ENCODE measurements around the gene CSNK1D.

CSNK1D gene

GRCh38 chr17:82222816-82223215 lies 50.7 kb downstream of the CSNK1D start:
- TF ChIP-seq, protein P1, sequence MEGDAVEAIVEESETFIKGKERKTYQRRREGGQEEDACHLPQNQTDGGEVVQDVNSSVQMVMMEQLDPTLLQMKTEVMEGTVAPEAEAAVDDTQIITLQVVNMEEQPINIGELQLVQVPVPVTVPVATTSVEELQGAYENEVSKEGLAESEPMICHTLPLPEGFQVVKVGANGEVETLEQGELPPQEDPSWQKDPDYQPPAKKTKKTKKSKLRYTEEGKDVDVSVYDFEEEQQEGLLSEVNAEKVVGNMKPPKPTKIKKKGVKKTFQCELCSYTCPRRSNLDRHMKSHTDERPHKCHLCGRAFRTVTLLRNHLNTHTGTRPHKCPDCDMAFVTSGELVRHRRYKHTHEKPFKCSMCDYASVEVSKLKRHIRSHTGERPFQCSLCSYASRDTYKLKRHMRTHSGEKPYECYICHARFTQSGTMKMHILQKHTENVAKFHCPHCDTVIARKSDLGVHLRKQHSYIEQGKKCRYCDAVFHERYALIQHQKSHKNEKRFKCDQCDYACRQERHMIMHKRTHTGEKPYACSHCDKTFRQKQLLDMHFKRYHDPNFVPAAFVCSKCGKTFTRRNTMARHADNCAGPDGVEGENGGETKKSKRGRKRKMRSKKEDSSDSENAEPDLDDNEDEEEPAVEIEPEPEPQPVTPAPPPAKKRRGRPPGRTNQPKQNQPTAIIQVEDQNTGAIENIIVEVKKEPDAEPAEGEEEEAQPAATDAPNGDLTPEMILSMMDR (IDR thresholded peaks at IDR 0.05; ENCODE audit: low read depth, low read length) = no peak
- no peak for DNase-seq (ENCODE audit: low read depth, low spot score)
- in situ Hi-C loops (cut with HindIII; ENCODE audit: low sequenced_read_pairs) = no loop called here
- H3K4me3 ChIP-seq (ENCODE audit: low read depth, low read length) = no peak overlapping the region

GRCh38 chr17:82221341-82221902 lies 52.1 kb downstream of the CSNK1D start:
- TF ChIP-seq, protein P1 (IDR thresholded peaks at IDR 0.05; ENCODE audit: low read depth, low read length) = no peak
- no peak for DNase-seq (ENCODE audit: low read depth, low spot score)
- in situ Hi-C loops (cut with HindIII; ENCODE audit: low sequenced_read_pairs) = no loop called here
- no peak overlapping the region for H3K4me3 ChIP-seq (ENCODE audit: low read depth, low read length)

DNA sequence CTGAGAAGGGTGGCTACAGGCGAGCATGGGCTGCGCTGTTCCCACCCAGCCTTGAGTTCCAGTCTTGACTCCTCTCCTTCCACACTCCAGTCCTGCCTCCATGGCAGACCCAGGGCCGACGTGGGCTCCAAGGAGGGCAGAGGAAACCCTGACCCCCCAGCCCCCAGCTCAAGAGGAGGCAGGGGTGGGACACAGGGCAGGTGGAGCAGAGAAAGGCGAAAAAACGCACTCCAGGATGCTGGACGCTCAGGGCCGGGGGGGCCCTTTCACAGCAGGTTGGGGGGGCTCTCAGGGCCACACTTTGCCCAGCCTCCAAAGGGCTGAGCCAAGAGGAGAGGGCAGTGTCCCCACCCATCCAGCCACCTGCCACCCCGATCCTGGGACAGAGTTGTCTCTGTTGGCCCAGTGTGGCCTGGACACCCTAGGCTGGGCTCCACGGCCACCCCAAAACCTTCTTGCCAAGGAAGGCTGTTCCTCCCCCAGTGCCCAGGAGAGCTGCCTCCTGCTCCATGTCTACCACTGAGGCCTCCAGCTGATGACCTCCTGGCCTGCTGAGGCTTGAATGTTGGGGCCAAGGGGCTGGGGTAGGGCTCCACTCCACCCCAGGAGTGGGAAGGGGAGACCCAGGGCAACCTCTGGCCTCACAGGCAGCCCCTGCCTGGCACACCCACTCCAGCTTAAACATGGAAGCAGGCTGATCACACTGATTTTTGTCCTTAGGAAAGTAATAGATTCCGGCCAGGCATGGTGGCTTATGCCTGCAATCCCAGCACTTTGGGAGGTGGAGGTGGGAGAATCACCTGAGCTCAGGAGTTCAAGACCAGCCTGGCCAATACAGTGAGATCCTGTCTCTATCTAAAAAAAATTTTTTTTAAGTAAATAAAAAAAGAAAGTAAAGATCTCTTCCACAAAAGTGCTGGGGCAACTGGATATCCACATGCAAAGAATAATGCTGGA lies 53.5 kb downstream of the CSNK1D start:
- in situ Hi-C loops (cut with HindIII; ENCODE audit: low sequenced_read_pairs) = no loop called here
- no peak overlapping the region for H3K4me3 ChIP-seq (ENCODE audit: low read depth, low read length)
- TF ChIP-seq, protein P1 (IDR thresholded peaks at IDR 0.05; ENCODE audit: low read depth, low read length) = no peak
- DNase-seq (ENCODE audit: low read depth, low spot score) = no peak

GRCh38 chr17:82219083-82219482 lies 54.4 kb downstream of the CSNK1D start:
- DNase-seq (ENCODE audit: low read depth, low spot score) = no peak
- TF ChIP-seq, protein P1 (IDR thresholded peaks at IDR 0.05; ENCODE audit: low read depth, low read length) = no peak
- in situ Hi-C loops (cut with HindIII; ENCODE audit: low sequenced_read_pairs) = no loop called here
- H3K4me3 ChIP-seq (ENCODE audit: low read depth, low read length) = no peak overlapping the region

- in situ Hi-C loops (cut with HindIII; ENCODE audit: low sequenced_read_pairs) = no loop called here
- TF ChIP-seq, protein P1 (IDR thresholded peaks at IDR 0.05; ENCODE audit: low read depth, low read length) = no peak
- H3K4me3 ChIP-seq (ENCODE audit: low read depth, low read length) = no peak overlapping the region
- DNase-seq (ENCODE audit: low read depth, low spot score) = no peak
Observed at GRCh38 chr17:82218349-82219075, 55.0 kb downstream of the CSNK1D start.

- peak; percentile 87 for DNase-seq (ENCODE audit: low read depth, low spot score)
- TF ChIP-seq, protein P1 (IDR thresholded peaks at IDR 0.05; ENCODE audit: low read depth, low read length) = no peak
- H3K4me3 ChIP-seq (ENCODE audit: low read depth, low read length) = no peak overlapping the region
Observed at GRCh38 chr17:82217530-82218204, 55.8 kb downstream of the CSNK1D start.

More at GRCh38 chr17:82217530-82218204, 55.8 kb downstream of the CSNK1D start:
- in situ Hi-C loops (cut with HindIII; ENCODE audit: low sequenced_read_pairs) = no loop called here

All from astrocyte of the spinal cord (primary cell).